Prostate gland (tissue), 2 donors: ENCODE results near the gene CSF1R.

Experiments
- CTCF ChIP-seq, 4 experiments: fragments of 200-600 bp in 2 of 4; fragments of 450-650 bp in 2 of 4; sonication (generic) in 2 of 4; IDR thresholded peaks; 1 replicate in 3 of 4; 2 replicates in 1 of 4; pipeline ENCODE4 v1.5.1; 2016 to 2019; ENCODE audit warnings: antibody characterized with exemption in 4 of 4, mild to moderate bottlenecking in 2 of 4, moderate library complexity in 2 of 4
- POLR2AphosphoS5 ChIP-seq: sonication (generic); formaldehyde crosslinking; IDR thresholded peaks from one replicate; pipeline ENCODE4 v1.6.1; 2017; ENCODE audit warnings: antibody characterized with exemption

- TF ChIP-seq CTCF (IDR thresholded peaks at IDR 0.05) (no peak), POLR2AphosphoS5 (peak; percentile 47)
Observed at GRCh38 chr5:150021491-150022157, 64.7 kb downstream of the CSF1R start.
